Measurements from ENCODE around the gene SHISAL2A. TPM values are rescaled to one million over a fixed set of nuclear protein-coding genes. Genes with fewer than 3 reads are reported as not detected.

SHISAL2A gene
- total and polyA plus RNA-seq, 2 of the 8 experiments (the other 6 are each of a cell fraction or from before 2014, with no cell fraction given): 0.74 to 2.1 TPM

- Histone ChIP-seq H3K9ac (replicated peaks in 1 of 4; ENCODE audit: extremely low read depth in 1 of 4, low read depth in 3 of 4, low read length in 3 of 4) (no peak overlapping the region), H3K36me3 (ENCODE audit: control insufficient read depth in 2 of 4, insufficient read depth in 4 of 4, low read length in 3 of 4) (peaks cover 0 to 7% (median under 1%) of the 10 kb centered on the region in 4 experiments; a peak in 3 of 8 replicates), H3K4me3 (ENCODE audit: extremely low read depth in 1 of 4, insufficient read depth in 2 of 4, low read depth in 3 of 4, low read length in 4 of 4) (no peak overlapping the region), H3K79me2 (ENCODE audit: control insufficient read depth in 1 of 2, insufficient read depth in 2 of 2, low read length in 2 of 2) (no peaks in the 10 kb centered on the region), H3K4me2 (ENCODE audit: insufficient read depth in 1 of 2, low read depth in 2 of 2, low read length in 2 of 2) (no peak overlapping the region), H4K5ac (ENCODE audit: insufficient read length, low read depth, low read length) (no peak overlapping the region), H3K23ac (ENCODE audit: insufficient read length) (no peak overlapping the region), H3K4me1 (replicated peaks in 1 of 4; ENCODE audit: control insufficient read depth in 3 of 4, insufficient read depth in 4 of 4, low read length in 3 of 4) (peaks cover 0 to 7% (median 3%) of the 10 kb centered on the region in 4 experiments; a peak in 3 of 7 replicates), H3K23me2 (ENCODE audit: low read depth, low read length) (no peaks in the 10 kb centered on the region; the same call in 1 of the 2 replicates), H2AK5ac (ENCODE audit: low read depth, low read length) (no peak overlapping the region), H3K14ac (ENCODE audit: insufficient read length) (no peak overlapping the region), H3K27ac (ENCODE audit: low read depth, low read length) (no peak overlapping the region), H2BK15ac (ENCODE audit: low read length) (no peak overlapping the region), H4K20me1 (replicated peaks in 1 of 2; ENCODE audit: control insufficient read depth in 1 of 2, insufficient read depth in 2 of 2, low read length in 2 of 2) (no peaks in the 10 kb centered on the region), H2BK5ac (ENCODE audit: low read depth, low read length) (no peak overlapping the region), H2BK120ac (replicated peaks; ENCODE audit: low read depth, low read length) (no peak overlapping the region), H3K79me1 (ENCODE audit: low read depth, low read length) (no peaks in the 10 kb centered on the region), H3K18ac (ENCODE audit: extremely low read depth, low read length) (no peak overlapping the region), H4K91ac (replicated peaks; ENCODE audit: insufficient read length, low read length) (no peak overlapping the region), H2BK20ac (ENCODE audit: low read length) (no peak overlapping the region), H3K9me3 (ENCODE audit: insufficient read depth in 2 of 2, low read depth in 1 of 2, low read length in 1 of 2) (no peaks in the 10 kb centered on the region), H3K56ac (replicated peaks; ENCODE audit: insufficient read length, low read depth, low read length) (no peak overlapping the region), H3K27me3 (replicated peaks in 1 of 4; ENCODE audit: control insufficient read depth in 3 of 4, extremely low read depth in 1 of 4, insufficient read depth in 3 of 4, low read length in 3 of 4) (no peaks in the 10 kb centered on the region), H4K8ac (ENCODE audit: extremely low read depth, insufficient read depth, low read length) (no peak overlapping the region), H2AFZ (ENCODE audit: low read length) (no peak overlapping the region), H2BK12ac (ENCODE audit: low read depth, low read length) (no peak overlapping the region), H3K4ac (replicated peaks; ENCODE audit: insufficient read length, low read depth, low read length) (no peak overlapping the region)
- 93% methylated on average over 4 of the region's 4 CpGs; no CpG with 5 or more reads in 1 of the 2 experiments for WGBS, 2 experiments (ENCODE audit: extremely low coverage in 1 of 2, insufficient coverage in 1 of 2, insufficient read length in 1 of 2, insufficient replicate concordance in 2 of 2, low coverage in 1 of 2, low lambda C conversion rate in 2 of 2, missing lambda C conversion rate in 1 of 2)
- DNase-seq (ENCODE audit: low read depth in 1 of 2, low spot score in 2 of 2) (no peak), FAIRE-seq (no peak)
- no peak for TF ChIP-seq BACH1 (IDR thresholded peaks at IDR 0.05; ENCODE audit: low read length)
- no peak for TF ChIP-seq TCF12 (IDR thresholded peaks at IDR 0.05; ENCODE audit: low read depth, low read length)
- no peak for TF ChIP-seq SP2 (IDR thresholded peaks at IDR 0.05; ENCODE audit: low read length)
- no peak for TF ChIP-seq POU5F1 (IDR thresholded peaks at IDR 0.05; ENCODE audit: low read depth, low read length)
- TF ChIP-seq RBBP5 (IDR thresholded peaks at IDR 0.05; ENCODE audit: borderline replicate concordance, low read depth, low read length): no peak
- no peak for TF ChIP-seq CEBPB (IDR thresholded peaks at IDR 0.05; ENCODE audit: low read depth, low read length)
- no peak for TF ChIP-seq ATF2 (IDR thresholded peaks at IDR 0.05; ENCODE audit: low read length)
- ChIA-PET CTCF (ENCODE audit: partially characterized antibody) (interaction anchor here (0.6 to 1.0 kb wide), 3 partner anchors 46 to 119 kb away, joined by 3 read pairs; no protein-coding TSS in a partner anchor), POLR2A (ENCODE audit: partially characterized antibody) (interaction anchor here (0.6 to 1.7 kb wide), 3 partner anchors 13 to 170 kb away, joined by 3 to 4 read pairs (median 3); no protein-coding TSS in a partner anchor)
These were observed 48.2 kb downstream of the SHISAL2A start for GRCh38 chr1:52681136-52681535.

Measured in H1 (cell line).